GDM1 (cell line): ENCODE data around the gene GRAMD2A.

ENCODE experiments used
- DNase-seq: peaks from one replicate; lab custom pipeline; 2025; lab: John Stamatoyannopoulos, UW

GRAMD2A gene

DNA sequence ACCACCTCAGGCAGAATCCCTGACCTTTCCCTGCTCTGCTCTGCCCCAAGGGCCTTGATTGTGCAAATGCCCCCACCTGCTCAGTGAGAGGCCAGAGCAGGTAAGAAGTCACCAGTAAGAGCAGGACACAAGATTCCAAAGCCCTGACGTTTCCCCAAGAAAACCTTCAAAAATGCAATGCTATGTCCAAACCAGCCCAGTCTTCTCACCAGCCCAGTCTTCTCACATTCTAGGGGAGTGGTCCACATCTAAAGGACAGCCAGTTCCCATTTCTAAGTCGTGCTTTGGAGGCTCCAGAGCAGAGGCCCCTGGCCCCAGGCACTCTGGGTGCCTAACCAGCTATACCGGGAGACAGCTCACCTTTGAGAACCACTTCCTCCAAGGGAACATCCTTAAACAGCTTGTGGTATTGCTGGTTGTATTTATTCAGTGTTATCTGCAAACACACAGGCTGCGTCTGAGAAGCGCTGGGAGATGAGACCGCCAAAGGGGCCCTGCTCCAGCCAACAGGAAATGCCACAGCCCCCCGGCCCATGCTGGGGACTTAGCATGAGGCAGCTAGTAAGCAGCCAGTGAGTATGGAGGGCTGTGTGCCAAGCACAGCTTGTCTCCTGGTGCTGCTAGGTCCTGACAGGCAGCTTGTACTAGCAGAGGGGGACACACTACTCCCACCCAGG, 29.3 kb downstream of the GRAMD2A start:
- DNase-seq = peak; percentile 54

DNA sequence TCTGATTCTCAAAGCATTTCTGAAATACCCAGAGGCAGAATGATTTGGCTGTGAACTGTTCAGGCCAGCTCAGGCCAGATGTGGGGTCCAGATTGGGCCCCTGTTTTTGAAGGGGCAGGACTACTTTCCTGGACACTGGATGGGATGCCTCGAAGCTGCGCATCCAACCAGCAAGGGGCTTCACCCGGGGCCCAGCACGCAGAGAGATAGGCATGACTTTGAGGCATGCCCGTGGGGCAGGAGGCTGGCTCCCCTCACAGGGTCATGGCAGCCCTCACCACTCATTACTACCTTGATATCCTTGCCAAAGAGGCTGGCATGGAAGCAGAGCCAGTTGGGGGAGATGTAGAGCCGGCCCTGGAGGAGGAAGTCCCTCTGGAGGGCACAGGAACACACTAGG, 30.1 kb downstream of the GRAMD2A start:
- no peak for DNase-seq

- no peak for DNase-seq
Measured at GRCh38 chr15:72166716-72167417, 30.7 kb downstream of the GRAMD2A start.

GRCh38 chr15:72163719-72164118, 33.9 kb downstream of the GRAMD2A start:
- DNase-seq = no peak

GRCh38 chr15:72162569-72162968, 35.0 kb downstream of the GRAMD2A start:
- no peak for DNase-seq

DNA sequence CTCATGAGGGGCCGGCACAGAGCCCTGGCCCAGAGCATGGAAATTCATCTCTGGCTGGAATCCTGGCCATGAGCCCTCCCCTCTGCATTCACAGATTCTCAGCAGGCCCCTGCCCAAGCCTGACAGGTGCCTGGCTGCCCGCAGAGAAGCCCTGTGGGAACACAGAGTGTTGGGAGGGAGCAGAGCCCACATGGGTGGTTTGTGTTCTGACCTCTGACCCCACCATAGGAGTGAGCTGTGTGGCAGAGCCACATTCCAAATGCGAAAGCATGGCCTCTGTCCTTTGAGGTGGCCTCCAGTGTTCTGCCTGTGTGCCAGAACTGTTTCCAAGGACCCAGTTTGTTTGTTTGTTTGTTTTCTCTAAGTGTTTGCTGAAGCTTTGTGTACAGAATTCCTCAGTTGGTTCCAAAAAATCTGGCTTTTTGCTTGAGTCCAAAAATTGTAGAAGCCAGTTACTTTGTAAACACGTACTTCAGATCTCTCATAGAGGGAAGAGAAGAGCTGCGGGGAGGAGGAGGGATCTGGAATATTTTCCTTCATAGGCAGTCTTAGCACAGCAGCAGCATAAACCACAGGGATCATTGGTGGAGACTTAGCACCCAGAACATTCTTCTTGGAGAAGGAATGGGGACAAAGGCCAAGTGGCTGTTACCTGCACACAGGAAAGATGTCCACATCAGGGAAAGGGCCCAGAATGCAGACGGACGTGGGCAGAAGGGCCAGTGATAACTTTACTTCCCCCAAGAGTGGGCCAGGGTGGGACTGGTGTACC, 36.0 kb downstream of the GRAMD2A start:
- no peak for DNase-seq

GRCh38 chr15:72160696-72161245, 36.8 kb downstream of the GRAMD2A start:
- no peak for DNase-seq

DNA sequence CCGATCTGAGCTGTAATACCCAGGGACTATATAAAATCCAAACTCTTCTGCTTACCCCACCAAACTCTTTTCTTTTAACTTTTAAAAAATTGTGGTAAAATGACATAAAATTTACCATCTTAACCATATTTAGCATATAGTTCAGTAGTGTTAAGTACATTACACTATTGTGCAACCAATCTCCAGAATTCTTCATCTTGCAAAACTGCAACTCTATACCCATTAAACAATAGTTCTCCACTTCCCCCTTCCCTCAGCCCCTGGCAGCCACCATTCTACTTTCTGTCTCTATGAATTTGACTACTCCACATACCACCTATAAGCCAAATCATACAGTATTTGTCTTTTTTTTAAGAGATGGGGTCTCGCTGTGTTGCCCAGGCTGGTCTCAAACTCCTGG, 40.7 kb downstream of the GRAMD2A start:
- DNase-seq = no peak

- peak; percentile 68 for DNase-seq
Measured at GRCh38 chr15:72155635-72156616, 41.7 kb downstream of the GRAMD2A start.

DNA sequence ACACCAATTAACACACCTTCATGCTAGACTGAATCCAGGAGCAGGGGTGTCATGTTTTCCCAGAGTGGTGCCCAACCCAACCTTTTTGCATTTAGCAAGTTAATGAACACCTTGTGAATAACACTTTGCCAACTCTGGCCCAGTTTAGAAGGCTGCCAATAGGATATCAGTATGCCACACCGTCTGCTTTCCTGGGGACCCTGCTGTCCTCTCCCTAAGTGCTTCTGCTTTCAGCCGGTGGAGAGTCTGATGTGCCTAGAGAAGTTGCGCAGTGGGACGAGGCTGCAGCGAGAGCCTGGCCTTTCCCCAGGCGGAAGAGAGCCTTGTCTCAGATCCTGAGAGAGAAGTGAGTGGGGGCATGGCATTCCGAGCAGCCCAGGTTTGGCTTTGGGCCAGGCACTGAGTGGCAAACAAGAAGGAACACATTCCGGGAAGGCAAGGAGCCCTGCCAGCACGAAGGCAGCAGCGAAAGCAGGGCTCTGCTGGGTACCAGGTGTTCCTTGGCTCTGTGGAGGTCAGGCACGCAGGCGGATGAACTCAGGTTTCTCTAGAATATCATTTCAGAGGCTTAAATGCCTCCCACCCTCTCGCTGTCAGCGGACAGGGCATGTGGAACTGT, 42.5 kb downstream of the GRAMD2A start:
- DNase-seq = no peak

DNA sequence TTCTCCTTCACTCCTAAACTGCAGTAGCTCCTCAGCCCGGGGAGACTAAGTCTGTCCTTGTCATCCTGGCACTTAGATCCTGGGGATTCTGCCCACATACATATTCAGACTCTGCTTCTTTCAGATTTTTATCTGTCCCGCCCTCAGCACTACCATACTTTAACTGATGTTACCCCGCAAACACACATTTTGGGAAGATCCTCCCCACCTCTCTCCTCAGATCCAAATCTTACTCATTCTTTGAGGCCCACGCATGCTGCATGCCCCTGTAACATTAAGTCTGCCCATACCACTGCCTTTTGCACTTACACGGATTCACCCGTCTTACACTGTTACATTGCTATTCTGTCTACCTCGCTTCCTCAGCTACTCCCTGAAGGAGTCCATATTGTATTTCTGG, 43.3 kb downstream of the GRAMD2A start:
- no peak for DNase-seq

DNA sequence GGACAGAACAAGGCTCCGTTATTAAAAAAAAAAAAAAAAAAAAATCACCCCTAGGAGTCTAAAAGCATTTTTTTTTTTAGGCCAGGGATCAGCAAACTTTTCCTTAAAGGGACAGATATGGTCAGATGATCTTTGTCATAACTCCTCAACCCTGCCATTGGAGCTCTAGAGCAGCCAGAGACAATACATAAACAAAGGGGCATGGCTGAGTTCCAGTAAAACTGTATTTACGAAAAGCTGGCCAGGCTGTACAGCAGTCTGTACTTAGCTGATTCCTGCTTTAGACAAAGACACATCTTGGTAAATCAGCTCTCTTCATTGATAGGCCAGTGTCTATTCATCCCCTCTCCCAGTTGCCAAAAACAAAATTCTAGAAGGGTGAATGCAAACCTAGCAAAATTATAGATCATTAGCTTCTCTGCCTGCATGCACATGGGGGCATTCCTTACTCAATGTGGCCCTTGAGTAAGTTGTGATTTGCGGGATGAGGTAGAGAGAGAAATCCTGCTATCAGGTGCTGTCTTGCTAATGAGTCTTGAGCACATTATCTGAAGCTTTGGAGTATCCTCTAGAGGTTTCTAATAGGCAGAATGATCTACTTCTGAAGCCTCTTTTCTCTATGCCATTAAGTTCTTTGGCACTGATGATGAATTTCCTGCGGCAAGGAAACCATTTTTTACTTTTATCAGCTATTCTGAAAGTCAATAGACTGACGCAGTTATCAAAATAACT, 44.2 kb downstream of the GRAMD2A start:
- DNase-seq = no peak

- DNase-seq = no peak
Measured at GRCh38 chr15:72147418-72147817, 50.2 kb downstream of the GRAMD2A start.

DNA sequence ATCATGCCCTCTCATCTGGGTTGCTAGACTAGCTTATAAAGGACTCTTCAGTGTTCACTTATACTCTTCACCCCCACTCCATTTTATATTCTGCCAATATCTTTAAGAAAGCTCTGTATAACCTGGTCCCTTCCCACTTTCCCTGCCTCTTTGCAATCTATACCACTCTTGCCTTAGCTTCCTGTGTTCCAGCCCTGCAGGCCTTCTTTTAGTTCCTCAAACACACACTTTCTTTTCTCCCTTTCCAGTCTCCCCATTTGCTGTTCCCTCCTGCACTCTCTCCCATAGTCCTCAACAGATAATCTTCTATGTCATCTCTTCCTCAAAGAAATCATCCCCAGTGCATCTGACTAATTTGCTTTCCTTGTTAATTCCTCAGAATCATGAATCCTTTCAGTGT, 50.7 kb downstream of the GRAMD2A start:
- DNase-seq = no peak

GRCh38 chr15:72146221-72146620, 51.4 kb downstream of the GRAMD2A start:
- DNase-seq = no peak

- DNase-seq = peak; percentile 32
Measured at GRCh38 chr15:72141171-72142084, 56.2 kb downstream of the GRAMD2A start.

- no peak for DNase-seq
Measured at GRCh38 chr15:72140088-72140487, 57.5 kb downstream of the GRAMD2A start.

GRCh38 chr15:72139667-72140066, 57.9 kb downstream of the GRAMD2A start:
- no peak for DNase-seq
